CD14-positive monocyte (primary cell): ENCODE results near the gene NMT1. TPM values are rescaled to one million over a fixed set of nuclear protein-coding genes. Genes with fewer than 3 reads are reported as not detected.

Experiments
- DNase-seq, 3 donors: peaks; one replicate each; pipeline ENCODE4 v3.0.0-alpha.2; 2011 to 2022
- H2AFZ ChIP-seq: 2 replicates; pipeline ENCODE4 v1.6.0; 2012; ENCODE audit warnings: mild to moderate bottlenecking, low read depth, low read length, inconsistent platforms; ENCODE audit not compliant: insufficient read depth, poor library complexity, severe bottlenecking
- H3K27ac ChIP-seq, 2 donors: 1 replicate in 1 of 2; 2 replicates in 1 of 2; pipeline ENCODE4 v1.5.1; 2012 to 2013; ENCODE audit warnings: low read length in 2 of 2, control low read depth in 1 of 2, inconsistent platforms in 1 of 2, low read depth in 1 of 2, mild to moderate bottlenecking in 1 of 2
- H3K27me3 ChIP-seq, 2 donors: one replicate each; pipeline versions ENCODE4 v1.6.0 to v1.6.1; 2011 to 2013; ENCODE audit warnings: low read length in 2 of 2; ENCODE audit not compliant: control insufficient read depth in 2 of 2, insufficient read depth in 2 of 2
- H3K36me3 ChIP-seq, 2 donors: replicated peaks in 1 of 2; 1 replicate in 1 of 2; 2 replicates in 1 of 2; pipeline versions ENCODE4 v1.5.1 to v1.6.1; 2012 to 2013; ENCODE audit warnings: low read length in 2 of 2, control low read depth in 1 of 2, inconsistent platforms in 1 of 2, mild to moderate bottlenecking in 1 of 2; ENCODE audit not compliant: insufficient read depth in 2 of 2, control insufficient read depth in 1 of 2
- H3K4me1 ChIP-seq, 2 donors: 1 replicate in 1 of 2; 2 replicates in 1 of 2; pipeline versions ENCODE4 v1.5.1 to v1.6.1; 2012 to 2013; ENCODE audit warnings: low read length in 2 of 2, control low read depth in 1 of 2, inconsistent platforms in 1 of 2, mild to moderate bottlenecking in 1 of 2, moderate library complexity in 1 of 2; ENCODE audit not compliant: insufficient read depth in 2 of 2, control insufficient read depth in 1 of 2
- H3K4me2 ChIP-seq: replicated peaks from 2 replicates; pipeline ENCODE3; 2012; ENCODE audit warnings: low read length, moderate library complexity, mild to moderate bottlenecking; ENCODE audit not compliant: poor library complexity, severe bottlenecking; ENCODE audit errors: extremely low read depth
- H3K4me3 ChIP-seq, 3 experiments: fragments of 200-600 bp in 1 of 3; sonication (generic) in 1 of 3; replicated peaks in 1 of 3; 1 replicate in 2 of 3; 2 replicates in 1 of 3; pipeline ENCODE4 v1.5.1; 2011 to 2013; ENCODE audit warnings: low read length in 3 of 3, mild to moderate bottlenecking in 3 of 3, control low read depth in 2 of 3, low read depth in 2 of 3, inconsistent platforms in 1 of 3, moderate library complexity in 1 of 3
- H3K79me2 ChIP-seq: 2 replicates; pipeline ENCODE4 v1.6.0; 2012; ENCODE audit warnings: mild to moderate bottlenecking, control low read depth, inconsistent platforms, low read length, moderate library complexity; ENCODE audit not compliant: insufficient read depth
- H3K9ac ChIP-seq: 2 replicates; pipeline ENCODE4 v1.6.0; 2017; ENCODE audit warnings: low read length, mild to moderate bottlenecking; ENCODE audit not compliant: insufficient read depth, poor library complexity, severe bottlenecking
- H3K9me3 ChIP-seq, 2 donors: replicated peaks in 1 of 2; 1 replicate in 1 of 2; 2 replicates in 1 of 2; pipeline versions ENCODE4 v1.5.1 to v1.6.1; 2012 to 2013; ENCODE audit warnings: low read length in 2 of 2, control low read depth in 1 of 2; ENCODE audit not compliant: control insufficient read depth in 1 of 2, insufficient read depth in 1 of 2
- H4K20me1 ChIP-seq: 2 replicates; pipeline ENCODE4 v1.6.0; 2012; ENCODE audit warnings: mild to moderate bottlenecking, low read length, control low read depth, moderate library complexity; ENCODE audit not compliant: insufficient read depth
- H3K27ac Mint-ChIP-seq, 7 donors: one replicate each; pipeline ENCODE4 v1.8.0; 2020; ENCODE audit warnings: mild to moderate bottlenecking in 7 of 7, mixed read lengths in 7 of 7, moderate library complexity in 6 of 7, inconsistent platforms in 2 of 7
- H3K27me3 Mint-ChIP-seq, 3 donors: one replicate each; pipeline ENCODE4 v1.8.0; 2021 to 2022; ENCODE audit warnings: low read depth in 3 of 3, mild to moderate bottlenecking in 3 of 3, mixed read lengths in 3 of 3, moderate library complexity in 3 of 3, inconsistent platforms in 1 of 3
- H3K36me3 Mint-ChIP-seq, 2 donors: one replicate each; pipeline ENCODE4 v1.8.0; 2020; ENCODE audit warnings: mixed read lengths in 2 of 2, inconsistent platforms in 1 of 2, mild to moderate bottlenecking in 1 of 2
- H3K4me1 Mint-ChIP-seq: one replicate; pipeline ENCODE4 v1.8.0; 2020; ENCODE audit warnings: mild to moderate bottlenecking, mixed read lengths
- H3K4me3 Mint-ChIP-seq, 2 donors: one replicate each; pipeline ENCODE4 v1.8.0; 2020; ENCODE audit warnings: mild to moderate bottlenecking in 2 of 2, mixed read lengths in 2 of 2, moderate library complexity in 1 of 2
- H3K9me3 Mint-ChIP-seq, 7 donors: one replicate each; pipeline ENCODE4 v1.8.0; 2020 to 2022; ENCODE audit warnings: mixed read lengths in 7 of 7, mild to moderate bottlenecking in 6 of 7, moderate library complexity in 6 of 7, inconsistent platforms in 2 of 7
- WGBS: methylation state at CpG from one replicate; pipeline ENCODE4 v1.1.5; 2013; ENCODE audit warnings: missing lambda C conversion rate; ENCODE audit not compliant: insufficient coverage; 5-methylcytosine and 5-hydroxymethylcytosine counted together
- intact Hi-C, 2 donors: fragments of 100-400 bp; cut with micrococcal nuclease; formaldehyde crosslinking; loops; one replicate each; pipeline versions ENCODE4 v1.15.0 to v1.15.1; 2023
- polyA plus RNA-seq, 3 donors: library from polyadenylated mRNA; depleted of rRNA in 1 of 3; unstranded in 2 of 3; stranded (reverse) in 1 of 3; fragments of 300-500 nt in 2 of 3; fragments of >200 nt in 1 of 3; fragmentation: Illumina TruSeq in 2 of 3; gene quantifications; 1 replicate in 2 of 3; 2 replicates in 1 of 3; pipeline ENCODE4 v1.2.3, GENCODE V29; 2012 to 2021
- TF ChIP-seq, protein P1 (sequence below): fragments of 200-600 bp; IDR thresholded peaks from one replicate; pipeline ENCODE4 v1.8.0; 2022; ENCODE audit warnings: antibody characterized with exemption, mild to moderate bottlenecking

Gene NMT1
- polyA plus RNA-seq, 3 donors = 27.2 to 50.2 (median 45.1) TPM

DNA sequence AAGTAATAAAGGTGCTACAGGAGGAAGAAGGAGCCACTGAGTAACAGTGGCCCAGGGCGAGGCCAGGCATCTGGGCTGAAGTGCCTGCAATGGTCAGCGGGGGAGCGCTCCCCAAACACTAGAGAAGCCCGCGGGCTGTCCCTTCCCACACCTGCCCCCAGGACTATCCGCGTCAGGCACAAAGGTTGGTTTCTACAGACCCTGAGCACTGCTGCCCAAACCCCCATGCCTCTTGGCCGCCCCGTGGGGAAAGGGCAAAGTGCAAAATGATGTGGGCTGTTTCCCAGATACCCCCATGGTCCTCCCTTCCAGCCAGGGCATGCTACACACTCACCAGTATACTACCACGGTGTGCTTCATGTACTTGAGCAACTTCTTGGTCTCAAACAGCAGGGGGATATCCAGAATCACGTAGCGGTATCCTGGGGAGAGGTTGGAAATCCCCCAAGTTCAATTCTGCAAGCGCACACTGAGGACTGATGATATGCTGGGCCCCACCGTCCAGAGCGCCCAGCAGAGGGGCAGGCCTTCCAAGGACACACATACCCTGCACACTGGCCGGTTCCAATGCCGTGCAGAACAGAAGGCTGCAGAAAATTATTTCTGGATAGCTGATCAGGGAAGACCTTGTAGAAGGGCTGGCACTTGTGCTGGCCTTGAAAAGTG is 31.2 kb upstream of the NMT1 start:
- TF ChIP-seq, protein P1, sequence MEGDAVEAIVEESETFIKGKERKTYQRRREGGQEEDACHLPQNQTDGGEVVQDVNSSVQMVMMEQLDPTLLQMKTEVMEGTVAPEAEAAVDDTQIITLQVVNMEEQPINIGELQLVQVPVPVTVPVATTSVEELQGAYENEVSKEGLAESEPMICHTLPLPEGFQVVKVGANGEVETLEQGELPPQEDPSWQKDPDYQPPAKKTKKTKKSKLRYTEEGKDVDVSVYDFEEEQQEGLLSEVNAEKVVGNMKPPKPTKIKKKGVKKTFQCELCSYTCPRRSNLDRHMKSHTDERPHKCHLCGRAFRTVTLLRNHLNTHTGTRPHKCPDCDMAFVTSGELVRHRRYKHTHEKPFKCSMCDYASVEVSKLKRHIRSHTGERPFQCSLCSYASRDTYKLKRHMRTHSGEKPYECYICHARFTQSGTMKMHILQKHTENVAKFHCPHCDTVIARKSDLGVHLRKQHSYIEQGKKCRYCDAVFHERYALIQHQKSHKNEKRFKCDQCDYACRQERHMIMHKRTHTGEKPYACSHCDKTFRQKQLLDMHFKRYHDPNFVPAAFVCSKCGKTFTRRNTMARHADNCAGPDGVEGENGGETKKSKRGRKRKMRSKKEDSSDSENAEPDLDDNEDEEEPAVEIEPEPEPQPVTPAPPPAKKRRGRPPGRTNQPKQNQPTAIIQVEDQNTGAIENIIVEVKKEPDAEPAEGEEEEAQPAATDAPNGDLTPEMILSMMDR = no peak
- Histone ChIP-seq H3K9ac (no peak overlapping the region), H2AFZ (no peak overlapping the region), H3K4me3 (no peak overlapping the region), H4K20me1 (no peaks in the 10 kb centered on the region), H3K36me3 (peaks cover 50 to 72% of the 10 kb centered on the region in 2 donors), H3K27me3 (no peaks in the 10 kb centered on the region), H3K4me2 (no peak overlapping the region), H3K79me2 (no peaks in the 10 kb centered on the region), H3K9me3 (no peaks in the 10 kb centered on the region), H3K4me1 (no peaks in the 10 kb centered on the region), H3K27ac (no peak overlapping the region)
- no peak for DNase-seq
- Mint-ChIP-seq H3K27ac (no peak overlapping the region), H3K36me3 (peaks cover 49 to 82% of the 10 kb centered on the region in 2 donors), H3K4me3 (no peak overlapping the region), H3K27me3 (no peaks in the 10 kb centered on the region), H3K9me3 (no peaks in the 10 kb centered on the region), H3K4me1 (no peaks in the 10 kb centered on the region)
- intact Hi-C loops = no loop called here
- WGBS = 98% methylated on average over 8 of the region's 17 CpGs

DNA sequence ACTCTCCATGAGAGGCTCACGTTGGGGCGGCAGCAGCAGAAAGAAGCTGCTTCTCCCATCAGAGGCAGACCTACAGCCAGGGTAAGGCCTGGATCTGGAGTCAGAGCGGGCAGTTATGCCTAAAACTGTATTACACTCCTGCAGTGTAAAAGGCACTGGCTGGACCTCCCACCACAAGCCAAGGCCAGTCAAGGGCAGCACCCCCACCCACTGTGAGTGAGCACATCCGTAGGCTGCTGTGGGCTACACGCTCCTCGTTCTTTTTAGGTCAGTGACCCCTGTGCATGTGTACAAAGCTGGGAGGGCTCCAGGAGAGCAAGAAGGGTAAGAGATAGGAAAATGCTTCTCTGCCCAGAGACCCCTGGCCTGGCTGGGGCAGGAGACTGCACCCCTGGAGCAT is 30.4 kb upstream of the NMT1 start:
- WGBS = 95% methylated on average over 6 of the region's 6 CpGs

More for the DNA sequence above, 30.4 kb upstream of the NMT1 start:
- TF ChIP-seq, protein P1 = no peak
- Histone ChIP-seq H4K20me1 (no peaks in the 10 kb centered on the region), H3K36me3 (peaks cover 50 to 72% of the 10 kb centered on the region in 2 donors), H3K4me3 (no peak overlapping the region), H3K9me3 (no peaks in the 10 kb centered on the region), H3K4me1 (no peaks in the 10 kb centered on the region), H3K4me2 (no peak overlapping the region), H2AFZ (no peak overlapping the region), H3K9ac (no peak overlapping the region), H3K27me3 (no peaks in the 10 kb centered on the region), H3K79me2 (no peaks in the 10 kb centered on the region), H3K27ac (no peak overlapping the region)
- DNase-seq = no peak
- Mint-ChIP-seq H3K27me3 (no peaks in the 10 kb centered on the region), H3K4me3 (no peak overlapping the region), H3K9me3 (no peaks in the 10 kb centered on the region), H3K4me1 (no peaks in the 10 kb centered on the region), H3K36me3 (peaks cover 49 to 90% of the 10 kb centered on the region in 2 donors), H3K27ac (no peak overlapping the region)
- intact Hi-C loops = no loop called here
